Measurements from ENCODE around the gene TMEM42.

- TF ChIP-seq CTCF (IDR thresholded peaks at IDR 0.05) (no peak), POLR2A (IDR thresholded peaks at IDR 0.05) (no peak), EP300 (IDR thresholded peaks at IDR 0.05) (no peak)
These were observed 45.9 kb downstream of the TMEM42 start for GRCh38 chr3:44907612-44908011.

Measured in sigmoid colon (tissue), 4 donors.